ENCODE measurements around the gene ZBTB2.

DNA sequence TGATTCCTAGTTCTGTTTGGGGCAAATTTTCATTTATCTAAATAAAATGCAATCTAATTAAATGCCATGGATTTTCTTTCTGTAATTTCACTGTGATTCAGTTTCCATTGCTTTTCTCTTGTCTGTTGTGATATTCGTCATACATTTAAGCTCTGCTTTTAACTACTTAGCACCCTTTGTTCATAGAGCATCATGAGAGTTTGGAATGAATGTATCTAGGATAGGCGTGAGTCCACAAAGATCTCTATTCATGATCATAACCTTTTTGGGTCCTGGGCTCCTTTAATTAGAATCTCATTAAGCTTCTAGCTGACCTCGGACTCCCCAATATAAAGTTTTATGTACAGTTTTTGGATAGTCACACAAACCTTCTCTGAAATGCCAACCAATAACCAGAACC lies 32.9 kb downstream of the ZBTB2 start:
- no peak for TF ChIP-seq EZH2phosphoT487 (IDR thresholded peaks at IDR 0.05; ENCODE audit: borderline replicate concordance, low read depth, low read length)
- TF ChIP-seq, protein P1, sequence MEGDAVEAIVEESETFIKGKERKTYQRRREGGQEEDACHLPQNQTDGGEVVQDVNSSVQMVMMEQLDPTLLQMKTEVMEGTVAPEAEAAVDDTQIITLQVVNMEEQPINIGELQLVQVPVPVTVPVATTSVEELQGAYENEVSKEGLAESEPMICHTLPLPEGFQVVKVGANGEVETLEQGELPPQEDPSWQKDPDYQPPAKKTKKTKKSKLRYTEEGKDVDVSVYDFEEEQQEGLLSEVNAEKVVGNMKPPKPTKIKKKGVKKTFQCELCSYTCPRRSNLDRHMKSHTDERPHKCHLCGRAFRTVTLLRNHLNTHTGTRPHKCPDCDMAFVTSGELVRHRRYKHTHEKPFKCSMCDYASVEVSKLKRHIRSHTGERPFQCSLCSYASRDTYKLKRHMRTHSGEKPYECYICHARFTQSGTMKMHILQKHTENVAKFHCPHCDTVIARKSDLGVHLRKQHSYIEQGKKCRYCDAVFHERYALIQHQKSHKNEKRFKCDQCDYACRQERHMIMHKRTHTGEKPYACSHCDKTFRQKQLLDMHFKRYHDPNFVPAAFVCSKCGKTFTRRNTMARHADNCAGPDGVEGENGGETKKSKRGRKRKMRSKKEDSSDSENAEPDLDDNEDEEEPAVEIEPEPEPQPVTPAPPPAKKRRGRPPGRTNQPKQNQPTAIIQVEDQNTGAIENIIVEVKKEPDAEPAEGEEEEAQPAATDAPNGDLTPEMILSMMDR (conservative IDR thresholded peaks at IDR 0.05; ENCODE audit: low read length) = no peak
